Adrenal gland (tissue), 12 donors: ENCODE results near the gene DNTT. TPM values are rescaled to one million over a fixed set of nuclear protein-coding genes. Genes with fewer than 3 reads are reported as not detected.

Experiments
- DNase-seq, 7 donors: peaks; one replicate each; pipeline ENCODE4 v3.0.0-alpha.2; 2019 to 2020
- H3K27ac ChIP-seq, 5 donors: fragments of 200-600 bp; sonication (generic) in 4 of 5; 1 replicate in 3 of 5; 2 replicates in 2 of 5; pipeline versions ENCODE4 v1.5.1 to v1.8.0; 2016 to 2020; ENCODE audit warnings: mild to moderate bottlenecking in 1 of 5
- H3K27me3 ChIP-seq: fragments of 200-600 bp; 2 replicates; pipeline ENCODE4 v1.8.0; 2021
- H3K36me3 ChIP-seq, 2 donors: fragments of 200-600 bp; replicated peaks in 1 of 2; 1 replicate in 1 of 2; 2 replicates in 1 of 2; pipeline versions ENCODE4 v1.5.1 to v1.8.0; 2018 to 2022
- H3K4me1 ChIP-seq, 2 donors: fragments of 200-600 bp; replicated peaks in 1 of 2; 1 replicate in 1 of 2; 2 replicates in 1 of 2; pipeline versions ENCODE4 v1.5.1 to v1.8.0; 2018 to 2021
- H3K4me3 ChIP-seq, 4 donors: fragments of 200-600 bp; sonication (generic) in 3 of 4; one replicate each; pipeline ENCODE4 v1.5.1; 2016 to 2018
- H3K9me3 ChIP-seq, 3 donors: fragments of 200-600 bp; sonication (generic) in 1 of 3; replicated peaks in 1 of 3; 1 replicate in 2 of 3; 2 replicates in 1 of 3; pipeline versions ENCODE4 v1.5.1 to v1.8.0; 2016 to 2021
- CTCF ChIP-seq, 6 experiments: fragments of 450-650 bp in 4 of 6; fragments of 200-600 bp in 2 of 6; sonication (generic) in 1 of 6; IDR thresholded peaks; 1 replicate in 5 of 6; 2 replicates in 1 of 6; pipeline versions ENCODE4 v1.5.1 to v1.8.0; 2016 to 2021; ENCODE audit warnings: antibody characterized with exemption in 6 of 6, mild to moderate bottlenecking in 2 of 6, moderate library complexity in 1 of 6
- POLR2A ChIP-seq, 2 donors: fragments of 450-650 bp; IDR thresholded peaks; one replicate each; pipeline ENCODE4 v1.6.1; 2017; ENCODE audit warnings: antibody characterized with exemption in 2 of 2, mild to moderate bottlenecking in 2 of 2, moderate library complexity in 1 of 2
- WGBS, 4 donors: extraction: QIAGEN DNeasy Blood & Tissue Kit in 2 of 4; methylation state at CpG; one replicate each; pipeline versions ENCODE4 v1.1.5 to v1.1.7; 2013 to 2017; 5-methylcytosine and 5-hydroxymethylcytosine counted together
- intact Hi-C, 2 donors: fragments of 100-400 bp; cut with DNase I; formaldehyde crosslinking; loops; one replicate each; pipeline versions ENCODE4 v1.14.1 to v1.15.0; 2022 to 2023
- polyA plus RNA-seq, 3 donors: library from polyadenylated mRNA; stranded (reverse); fragments of 200-250 nt in 2 of 3; fragments of 350-450 nt in 1 of 3; fragmentation: Illumina TruSeq in 1 of 3; extraction: RNeasy Lipid Tissue Mini Kit (QIAGEN cat#74804) in 1 of 3; gene quantifications; one replicate each; pipeline ENCODE4 v1.2.3, GENCODE V29; 2013 to 2014
- total RNA-seq, 9 donors: library from RNA; depleted of rRNA in 4 of 9; stranded (reverse); fragments of >200 nt in 4 of 9; fragments of 120-200 nt in 1 of 9; fragmentation: NEBNext Ultra II Directional in 1 of 9; extraction: Animal tissue kit (Norgen Biotek cat#: 25700) in 1 of 9; gene quantifications; one replicate each; pipeline versions ENCODE4 v1.1.0 to v1.2.4, GENCODE V29; 2013 to 2023
- donor health status: healthy with polysubstance abuse.
- donor health status: Bipolar disorder and iron deficiency.
- donor health status: DM: yes; HTN: yes; CAD: no.
- donor health status: DM: no; HTN: no; CAD: no.
- donor health status: DM: no; HTN: no; CAD: no.
- donor health status: DM: yes; HTN: yes; CAD: no.

The DNTT gene
- total and polyA plus RNA-seq, 12 donors = not detected

- DNase-seq = no peak
- H3K4me1 ChIP-seq = no peaks in the 10 kb centered on the region
- no peak overlapping the region for H3K4me3 ChIP-seq
- TF ChIP-seq CTCF (IDR thresholded peaks at IDR 0.05) (no peak), POLR2A (IDR thresholded peaks at IDR 0.05) (no peak)
- no peaks in the 10 kb centered on the region for H3K9me3 ChIP-seq
- H3K27ac ChIP-seq = no peak overlapping the region
- H3K36me3 ChIP-seq = no peaks in the 10 kb centered on the region
- intact Hi-C loops = no loop called here
- no peaks in the 10 kb centered on the region for H3K27me3 ChIP-seq
- WGBS, 4 donors = 83 to 89% (median 88%) methylated on average over 5 of the region's 5 CpGs
Observed at GRCh38 chr10:96368971-96369370, 64.7 kb downstream of the DNTT start.

- DNase-seq = no peak
- TF ChIP-seq CTCF (IDR thresholded peaks at IDR 0.05) (no peak), POLR2A (IDR thresholded peaks at IDR 0.05) (no peak)
- WGBS, 4 donors = 72 to 85% (median 76%) methylated on average over 21 to 38 of the region's 38 CpGs
- no peak overlapping the region for H3K27ac ChIP-seq
- H3K4me1 ChIP-seq = peaks cover 0 to 1% of the 10 kb centered on the region in 2 donors
- H3K4me3 ChIP-seq = no peak overlapping the region
- intact Hi-C loops = loop anchor here (10.0 kb wide), 2 partner anchors 135 to 845 kb away; no protein-coding TSS in a partner anchor
- H3K9me3 ChIP-seq = no peaks in the 10 kb centered on the region
- H3K36me3 ChIP-seq = no peaks in the 10 kb centered on the region
- no peaks in the 10 kb centered on the region for H3K27me3 ChIP-seq
Observed at GRCh38 chr10:96369890-96370583, 65.8 kb downstream of the DNTT start.

- no peaks in the 10 kb centered on the region for H3K9me3 ChIP-seq
- intact Hi-C loops = loop anchor here (10.0 kb wide), 2 partner anchors 134 to 844 kb away; no protein-coding TSS in a partner anchor
- DNase-seq = peak in 5 of 7 donors; percentile 28 to 66 (median 40)
- TF ChIP-seq POLR2A (IDR thresholded peaks at IDR 0.05) = no peak
- peak; percentile 48 to 79 (median 67) for TF ChIP-seq CTCF (IDR thresholded peaks at IDR 0.05)
- H3K4me3 ChIP-seq = no peak overlapping the region
- H3K36me3 ChIP-seq = no peaks in the 10 kb centered on the region
- H3K27ac ChIP-seq = no peak overlapping the region
- peaks cover 0 to 3% of the 10 kb centered on the region in 2 donors for H3K4me1 ChIP-seq
- WGBS, 4 donors = 19 to 35% (median 31%) methylated on average over 12 to 16 of the region's 16 CpGs
- H3K27me3 ChIP-seq = no peaks in the 10 kb centered on the region
Observed at GRCh38 chr10:96370584-96371157, 66.4 kb downstream of the DNTT start.

- no peak overlapping the region for H3K4me3 ChIP-seq
- H3K36me3 ChIP-seq = no peaks in the 10 kb centered on the region
- DNase-seq = no peak
- peaks cover 0 to 3% of the 10 kb centered on the region in 2 donors for H3K4me1 ChIP-seq
- no peaks in the 10 kb centered on the region for H3K9me3 ChIP-seq
- no peak for TF ChIP-seq CTCF (IDR thresholded peaks at IDR 0.05)
- TF ChIP-seq POLR2A (IDR thresholded peaks at IDR 0.05) = no peak
- H3K27ac ChIP-seq = no peak overlapping the region
- intact Hi-C loops = loop anchor here (10.0 kb wide), 2 partner anchors 133 to 843 kb away; no protein-coding TSS in a partner anchor
- H3K27me3 ChIP-seq = no peaks in the 10 kb centered on the region
- WGBS, 4 donors = 81 to 97% (median 86%) methylated on average over 6 to 11 of the region's 11 CpGs
Observed at GRCh38 chr10:96371356-96371755, 67.1 kb downstream of the DNTT start.
